ENCODE results near the gene CAB39. TPM values are rescaled to one million over a fixed set of nuclear protein-coding genes. Genes with fewer than 3 reads are reported as not detected.

The CAB39 gene
- polyA plus RNA-seq, 1 experiment = 23.6 TPM

GRCh38 chr2:230865766-230866755 is 153.4 kb downstream of the CAB39 start:
- peak overlapping the region; percentile 96 for H3K4me3 ChIP-seq (ENCODE audit: low read depth, low read length)
- TF ChIP-seq CTCF (IDR thresholded peaks at IDR 0.05; ENCODE audit: insufficient read depth, low read depth, low read length) = peak; percentile 58
- no peak for DNase-seq (ENCODE audit: low read depth)
- ChIA-PET CTCF (interaction anchor here (1.1 to 3.5 kb wide), 5 partner anchors 13 to 187 kb away, joined by 3 to 13 read pairs (median 5); no protein-coding TSS in a partner anchor), POLR2A (no interaction called here)
- H3K27me3 ChIP-seq (ENCODE audit: control insufficient read depth, insufficient read depth, low read length) = peaks cover 13% of the 10 kb centered on the region
- H3K36me3 ChIP-seq (ENCODE audit: control insufficient read depth, insufficient read depth, low read length) = no peaks in the 10 kb centered on the region

- no peak for DNase-seq (ENCODE audit: low read depth)
- ChIA-PET POLR2A (no interaction called here), CTCF (interaction anchor here (1.1 to 3.5 kb wide), 3 partner anchors 18 to 186 kb away, joined by 3 to 13 read pairs (median 5); no protein-coding TSS in a partner anchor)
- 0 out of 2 replicates have a peak, but pooled peaks have one; percentile 7 for TF ChIP-seq CTCF (IDR thresholded peaks at IDR 0.05; ENCODE audit: insufficient read depth, low read depth, low read length)
- H3K4me3 ChIP-seq (ENCODE audit: low read depth, low read length) = no peak overlapping the region
- peaks cover 8% of the 10 kb centered on the region for H3K27me3 ChIP-seq (ENCODE audit: control insufficient read depth, insufficient read depth, low read length)
- no peaks in the 10 kb centered on the region; the same call in 1 of the 2 replicates for H3K36me3 ChIP-seq (ENCODE audit: control insufficient read depth, insufficient read depth, low read length)
Measured at GRCh38 chr2:230866756-230867523, 154.3 kb downstream of the CAB39 start.

GRCh38 chr2:230868161-230868946 is 155.7 kb downstream of the CAB39 start:
- H3K4me3 ChIP-seq (ENCODE audit: low read depth, low read length) = no peak overlapping the region
- peaks cover 1% of the 10 kb centered on the region for H3K36me3 ChIP-seq (ENCODE audit: control insufficient read depth, insufficient read depth, low read length)
- TF ChIP-seq CTCF (IDR thresholded peaks at IDR 0.05; ENCODE audit: insufficient read depth, low read depth, low read length) = no peak
- ChIA-PET POLR2A (no interaction called here), CTCF (interaction anchor here (1.1 to 3.5 kb wide), 2 partner anchors 16 to 119 kb away, joined by 3 to 13 read pairs; no protein-coding TSS in a partner anchor)
- peaks cover 1% of the 10 kb centered on the region for H3K27me3 ChIP-seq (ENCODE audit: control insufficient read depth, insufficient read depth, low read length)
- no peak for DNase-seq (ENCODE audit: low read depth)

GRCh38 chr2:230868947-230869913 is 156.6 kb downstream of the CAB39 start:
- no peak for TF ChIP-seq CTCF (IDR thresholded peaks at IDR 0.05; ENCODE audit: insufficient read depth, low read depth, low read length)
- H3K27me3 ChIP-seq (ENCODE audit: control insufficient read depth, insufficient read depth, low read length) = no peaks in the 10 kb centered on the region
- DNase-seq (ENCODE audit: low read depth) = no peak
- no peak overlapping the region for H3K4me3 ChIP-seq (ENCODE audit: low read depth, low read length)
- CTCF ChIA-PET = interaction anchor here (1.1 to 3.5 kb wide), 3 partner anchors 10 to 118 kb away, joined by 3 to 13 read pairs (median 4); no protein-coding TSS in a partner anchor
- peaks cover 1% of the 10 kb centered on the region for H3K36me3 ChIP-seq (ENCODE audit: control insufficient read depth, insufficient read depth, low read length)
- POLR2A ChIA-PET = no interaction called here
